ENCODE data around the gene HSPB3.
"Not testable (repeated sequence)": the region's sequence is repeated elsewhere in the genome, so short reads cannot be mapped to it uniquely, and the experiment has no call there.

Gene HSPB3

DNA sequence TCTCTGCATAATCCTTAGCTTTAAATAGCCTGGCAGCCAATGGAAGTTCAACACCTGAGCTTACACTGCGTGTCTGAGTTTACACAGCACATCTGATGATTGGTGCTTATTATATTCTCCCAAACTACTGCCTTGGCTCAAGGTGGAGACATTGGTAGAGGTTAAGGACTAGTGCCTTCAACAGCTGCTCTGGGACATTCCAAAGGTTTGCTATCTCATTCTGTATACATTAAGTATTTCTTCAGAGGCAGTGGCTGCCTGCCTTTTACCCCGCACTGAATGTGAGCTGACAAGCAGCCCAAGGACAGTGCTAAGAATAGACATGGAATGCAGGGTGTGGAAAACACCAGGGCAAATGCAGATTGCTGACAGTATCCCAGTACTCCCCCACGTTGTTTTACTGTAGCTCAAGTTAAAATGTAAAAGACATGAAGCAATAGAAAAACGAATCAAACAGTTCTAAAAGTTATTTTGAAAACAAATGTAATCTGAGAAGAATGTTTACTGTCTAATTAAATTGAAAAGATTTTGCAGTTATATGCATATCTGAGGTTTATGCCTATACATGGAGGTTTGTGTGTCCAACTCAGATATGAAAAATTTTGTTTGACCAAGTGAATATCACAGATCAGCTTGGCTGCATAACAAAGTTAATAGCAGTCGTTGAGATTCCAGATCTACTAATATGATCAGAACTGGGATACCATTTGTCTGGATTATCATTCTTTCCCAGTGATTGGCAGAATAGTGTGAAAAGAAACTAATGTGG is 1.8 kb downstream of the HSPB3 start:
- DNase-seq, result no peak

DNA sequence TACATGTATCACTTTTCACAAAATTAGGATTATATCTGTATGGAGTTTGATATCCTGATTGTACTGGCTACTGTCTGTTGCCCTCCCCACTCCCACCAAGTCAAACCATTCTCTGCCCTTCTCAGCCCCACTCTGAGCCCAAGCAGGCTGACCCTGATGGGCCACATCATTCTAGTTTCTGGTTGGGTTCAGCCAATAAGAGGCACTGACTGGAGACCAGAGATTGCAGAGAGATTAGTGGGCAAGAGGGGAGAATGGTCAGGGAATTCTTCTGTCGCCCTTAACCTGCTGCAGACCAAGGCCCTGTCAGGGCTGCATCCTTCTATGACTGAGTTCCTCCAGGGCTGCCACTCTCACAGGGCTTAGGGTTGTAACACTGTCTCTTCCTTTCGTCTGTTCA is 2.7 kb downstream of the HSPB3 start:
- DNase-seq, result no peak

GRCh38 chr5:54460181-54460919 is 4.9 kb downstream of the HSPB3 start:
- DNase-seq, result no peak

- DNase-seq, result no peak
These were observed 6.8 kb downstream of the HSPB3 start for GRCh38 chr5:54462281-54462680.

- no peak for DNase-seq
These were observed 8.2 kb downstream of the HSPB3 start for GRCh38 chr5:54463713-54464112.

- DNase-seq, result no peak
These were observed 14.1 kb downstream of the HSPB3 start for GRCh38 chr5:54469622-54470021.

DNA sequence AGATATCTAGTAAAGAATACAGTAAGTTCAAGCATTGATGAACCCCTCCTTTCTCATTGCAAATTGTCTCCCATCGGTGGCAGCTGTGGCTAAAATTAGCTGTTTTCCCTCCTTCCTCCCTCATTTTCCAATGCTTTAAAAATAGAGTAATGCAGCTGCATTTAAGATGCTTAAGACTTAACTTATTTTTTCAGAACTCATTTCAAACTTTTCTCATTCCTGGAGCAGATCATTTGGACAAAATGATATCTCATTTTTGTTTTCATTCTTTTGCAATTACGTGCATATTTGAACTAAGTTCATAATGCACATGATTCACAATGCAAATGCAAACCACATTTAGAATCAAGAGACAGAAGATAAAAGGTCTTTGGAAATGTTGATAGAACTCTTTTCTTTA is 14.6 kb downstream of the HSPB3 start:
- no peak for DNase-seq

DNA sequence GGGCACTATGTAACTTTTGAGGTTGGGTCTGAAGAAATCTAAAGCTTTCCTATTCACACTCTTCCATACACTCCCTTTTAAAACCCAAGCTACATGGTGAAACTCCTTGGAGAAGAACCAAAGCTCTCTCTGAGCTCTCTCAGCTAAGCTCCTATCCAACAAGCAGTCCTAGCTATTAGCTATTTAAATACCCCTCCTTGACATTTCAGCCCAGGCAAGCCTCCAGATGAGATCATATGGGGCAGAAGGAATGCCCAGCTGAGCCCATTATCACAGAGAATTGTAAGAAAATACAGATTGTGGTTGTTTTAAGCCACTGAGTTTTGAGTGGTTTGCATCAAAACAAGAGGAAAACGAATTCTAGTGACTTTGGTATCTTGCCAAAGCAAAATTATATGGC is 15.2 kb downstream of the HSPB3 start:
- no peak for DNase-seq

DNA sequence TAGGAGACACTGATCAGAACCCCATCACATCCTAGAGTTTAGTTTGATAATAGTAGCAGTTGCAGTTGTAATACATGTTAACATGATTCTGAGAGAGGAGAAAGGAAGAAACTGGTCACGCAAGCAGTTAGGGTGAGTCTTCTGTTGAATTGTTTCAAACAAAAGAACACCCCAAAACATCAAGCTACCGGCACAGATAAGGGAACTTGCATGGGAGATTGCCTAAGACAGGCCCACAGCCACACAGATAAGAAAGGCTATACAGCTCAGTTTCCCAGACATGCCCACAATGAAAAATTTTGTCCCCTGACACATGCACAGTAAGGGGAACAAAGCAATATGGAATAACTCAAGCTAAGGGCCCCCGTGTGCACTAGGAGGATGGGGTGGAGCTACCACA is 15.9 kb downstream of the HSPB3 start:
- no peak for DNase-seq

DNA sequence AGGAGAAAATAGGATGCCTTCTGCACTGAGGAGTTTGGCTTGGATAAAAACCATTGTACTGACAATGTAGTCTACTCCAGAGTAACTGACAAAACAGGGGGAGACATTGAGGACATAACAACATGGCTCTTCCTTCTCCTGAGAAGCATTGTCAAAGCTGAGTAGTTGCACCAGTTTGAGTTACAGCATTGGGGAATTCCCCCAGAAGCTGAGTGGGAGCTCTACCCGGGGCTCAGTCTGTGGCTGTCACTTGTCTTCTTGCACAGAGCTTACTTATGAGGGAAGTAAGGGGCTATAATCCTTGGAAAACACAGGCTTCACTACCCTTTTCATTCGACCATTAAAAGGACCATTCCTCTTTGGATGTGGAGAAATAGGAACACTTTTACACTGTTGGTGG is 21.2 kb downstream of the HSPB3 start:
- DNase-seq, result no peak

- no peak for DNase-seq
These were observed 22.5 kb downstream of the HSPB3 start for GRCh38 chr5:54477941-54478478.

- no peak for DNase-seq
These were observed 24.8 kb downstream of the HSPB3 start for GRCh38 chr5:54480296-54480695.

DNA sequence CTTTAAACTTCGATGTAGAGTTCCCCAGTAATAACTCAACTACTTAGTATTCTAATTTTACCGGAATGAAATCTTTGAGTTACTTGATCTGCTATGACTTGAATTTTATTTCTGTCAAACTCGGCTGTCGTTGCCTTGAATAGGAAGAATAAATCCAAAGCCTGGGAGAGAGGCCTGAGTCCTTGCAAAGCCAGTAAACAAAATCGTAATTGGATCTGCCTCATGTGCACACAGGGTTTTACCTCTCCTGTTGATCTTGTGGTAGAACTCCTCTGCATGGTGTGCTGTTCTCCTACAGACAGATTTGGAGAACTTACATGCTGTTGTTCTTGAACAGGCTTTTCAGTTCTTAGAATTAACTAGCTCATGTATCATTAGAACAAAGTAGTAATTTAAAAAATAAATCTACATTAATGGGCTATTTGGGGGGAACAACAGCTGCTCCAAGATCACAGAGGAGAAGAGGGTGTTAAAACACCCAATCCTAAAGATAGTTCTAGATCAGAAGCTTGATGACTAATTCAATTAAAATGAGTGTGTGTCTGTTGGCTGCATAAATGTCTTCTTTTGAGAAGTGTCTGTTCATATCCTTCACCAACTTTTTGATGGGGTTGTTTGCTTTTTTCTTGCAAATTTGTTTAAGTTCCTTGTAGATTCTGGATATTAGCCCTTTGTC is 28.9 kb downstream of the HSPB3 start:
- no peak for DNase-seq

DNA sequence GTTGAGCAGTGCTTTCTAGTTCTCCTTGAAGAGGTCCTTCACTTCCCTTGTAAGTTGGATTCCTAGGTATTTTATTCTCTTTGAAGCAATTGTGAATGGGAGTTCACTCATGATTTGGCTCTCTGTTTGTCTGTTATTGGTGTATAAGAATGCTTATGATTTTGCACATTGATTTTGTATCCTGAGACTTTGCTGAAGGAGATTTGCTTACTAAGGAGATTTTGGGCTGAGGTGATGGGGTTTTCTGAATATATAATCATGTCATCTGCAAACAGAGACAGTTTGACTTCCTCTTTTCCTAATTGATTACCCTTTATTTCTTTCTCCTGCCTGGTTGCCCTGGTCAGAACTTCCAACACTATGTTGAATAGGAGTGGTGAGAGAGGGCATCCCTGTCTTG is 30.2 kb downstream of the HSPB3 start:
- DNase-seq, result not testable (repeated sequence)

DNA sequence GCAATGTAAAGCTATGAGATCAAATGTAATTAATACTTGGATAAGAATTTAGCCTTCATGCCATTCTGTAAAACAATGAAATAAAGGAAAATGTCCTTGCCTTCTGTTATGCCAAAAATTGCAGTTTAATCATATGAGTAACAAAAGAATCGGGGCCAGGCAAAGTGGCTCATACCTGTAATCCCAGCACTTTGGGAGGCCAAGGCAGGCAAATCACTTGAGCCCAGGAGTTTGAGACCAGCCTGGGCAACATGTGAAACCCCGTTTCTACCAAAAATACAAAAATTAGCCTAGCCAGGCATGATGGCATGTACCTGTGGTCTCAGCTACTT is 34.1 kb downstream of the HSPB3 start:
- DNase-seq, result not testable (repeated sequence)

- no peak for DNase-seq
These were observed 35.8 kb downstream of the HSPB3 start for GRCh38 chr5:54491326-54491725.

- DNase-seq, result no peak
These were observed 36.7 kb downstream of the HSPB3 start for GRCh38 chr5:54492178-54492577.

DNA sequence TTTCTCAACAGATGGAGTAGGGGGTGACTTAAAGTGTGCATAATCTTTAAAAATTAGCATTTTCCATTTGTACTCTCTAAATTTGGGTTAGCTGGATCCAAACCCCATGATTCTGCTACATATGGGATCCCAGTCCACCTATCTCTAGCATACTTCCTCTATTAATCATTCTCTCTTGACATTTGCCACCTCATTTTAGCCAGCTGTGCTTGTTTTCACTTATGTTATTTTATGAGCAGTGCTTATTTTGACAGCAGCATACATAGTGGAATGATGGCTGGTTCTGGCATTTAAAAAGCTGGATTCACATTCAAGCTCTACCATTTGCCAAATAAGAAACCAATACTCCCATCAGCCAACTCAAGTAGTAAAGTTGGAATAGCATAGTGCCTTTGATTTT is 39.5 kb downstream of the HSPB3 start:
- DNase-seq, result no peak
